ENCODE results near the gene CTSC.
"Not testable (repeated sequence)": the region's sequence is repeated elsewhere in the genome, so short reads cannot be mapped to it uniquely, and the experiment has no call there.

Gene CTSC

DNA sequence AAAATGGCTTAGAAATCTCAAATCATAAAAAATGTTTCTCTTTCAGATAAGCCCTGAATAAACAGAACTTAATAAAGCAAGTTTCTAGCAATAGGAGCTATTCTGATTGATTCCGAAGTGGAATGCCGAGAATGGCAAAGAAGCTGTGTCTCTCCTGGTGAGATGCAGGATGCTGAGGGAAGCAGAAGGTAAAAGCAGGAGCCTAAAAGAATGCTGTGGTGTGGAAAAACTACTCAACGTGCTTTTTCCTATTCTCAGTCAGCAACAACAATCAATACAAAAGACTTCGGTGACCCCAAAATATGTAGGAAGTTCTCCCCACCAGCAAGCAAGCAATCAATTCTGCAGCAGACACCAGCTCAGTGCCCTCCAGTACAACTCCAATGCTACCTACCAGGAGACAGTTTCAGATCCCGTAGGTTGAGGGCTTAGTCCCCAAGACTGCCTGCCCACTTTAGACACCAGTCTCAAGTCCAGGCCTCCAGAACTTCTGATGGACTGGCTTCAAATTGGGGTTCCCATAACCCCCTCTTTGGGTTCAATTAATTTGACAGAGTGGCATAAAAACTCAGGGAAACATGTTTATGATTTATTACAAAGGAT is 6.6 kb downstream of the CTSC start:
- Histone ChIP-seq H3K9me3 (ENCODE audit: control insufficient read depth, insufficient read depth, low read length) (no peaks in the 10 kb centered on the region), H3K9ac (ENCODE audit: low read depth, low read length) (no peak overlapping the region), H3K36me3 (ENCODE audit: control insufficient read depth, insufficient read depth, low read length) (peaks cover 98% of the 10 kb centered on the region), H3K27me3 (ENCODE audit: control insufficient read depth, insufficient read depth, low read length) (no peaks in the 10 kb centered on the region), H3K27ac (ENCODE audit: low read depth, low read length) (peak overlapping the region; percentile 18), H3K4me3 (ENCODE audit: low read depth, low read length) (no peak overlapping the region), H3K4me1 (ENCODE audit: control insufficient read depth, insufficient read depth, low read length) (peaks cover 69% of the 10 kb centered on the region)

DNA sequence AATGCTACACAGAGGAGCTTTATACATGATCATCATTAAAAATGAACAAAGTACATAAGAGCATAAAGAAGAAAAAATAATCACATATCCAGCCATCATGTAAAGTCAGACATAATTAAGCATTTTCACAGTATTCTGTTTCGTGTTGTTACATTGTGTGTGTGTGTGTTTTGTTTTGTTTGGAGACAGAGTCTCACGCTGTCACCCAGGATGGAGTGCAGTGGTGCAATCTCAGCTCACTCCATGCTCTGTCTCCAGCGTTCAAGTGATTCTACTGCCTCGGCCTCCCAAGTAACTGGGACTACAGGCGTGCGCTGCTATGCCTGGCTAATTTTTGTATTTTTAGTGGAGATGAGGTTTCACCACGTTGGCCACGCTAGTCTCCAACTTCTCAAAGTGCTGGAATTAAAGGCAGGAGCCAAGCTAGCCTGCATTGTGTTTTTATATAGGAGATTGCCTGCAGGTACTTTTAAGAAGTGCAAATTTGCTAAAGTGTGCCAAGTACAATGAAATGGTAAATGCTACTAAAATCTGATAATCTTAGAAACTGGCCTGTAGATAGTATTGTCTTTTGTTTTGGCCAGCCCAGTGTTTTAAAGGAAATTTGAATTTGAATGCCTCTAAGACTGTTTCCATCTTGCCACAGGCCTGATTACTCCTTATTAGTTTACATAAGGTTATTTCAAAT is 7.8 kb downstream of the CTSC start:
- Histone ChIP-seq H3K9me3 (ENCODE audit: control insufficient read depth, insufficient read depth, low read length) (no peaks in the 10 kb centered on the region), H3K27ac (ENCODE audit: low read depth, low read length) (no peak overlapping the region), H3K4me1 (ENCODE audit: control insufficient read depth, insufficient read depth, low read length) (peaks cover 72% of the 10 kb centered on the region), H3K9ac (ENCODE audit: low read depth, low read length) (no peak overlapping the region), H3K4me3 (ENCODE audit: low read depth, low read length) (no peak overlapping the region), H3K27me3 (ENCODE audit: control insufficient read depth, insufficient read depth, low read length) (no peaks in the 10 kb centered on the region), H3K36me3 (ENCODE audit: control insufficient read depth, insufficient read depth, low read length) (peaks cover 99% of the 10 kb centered on the region)

DNA sequence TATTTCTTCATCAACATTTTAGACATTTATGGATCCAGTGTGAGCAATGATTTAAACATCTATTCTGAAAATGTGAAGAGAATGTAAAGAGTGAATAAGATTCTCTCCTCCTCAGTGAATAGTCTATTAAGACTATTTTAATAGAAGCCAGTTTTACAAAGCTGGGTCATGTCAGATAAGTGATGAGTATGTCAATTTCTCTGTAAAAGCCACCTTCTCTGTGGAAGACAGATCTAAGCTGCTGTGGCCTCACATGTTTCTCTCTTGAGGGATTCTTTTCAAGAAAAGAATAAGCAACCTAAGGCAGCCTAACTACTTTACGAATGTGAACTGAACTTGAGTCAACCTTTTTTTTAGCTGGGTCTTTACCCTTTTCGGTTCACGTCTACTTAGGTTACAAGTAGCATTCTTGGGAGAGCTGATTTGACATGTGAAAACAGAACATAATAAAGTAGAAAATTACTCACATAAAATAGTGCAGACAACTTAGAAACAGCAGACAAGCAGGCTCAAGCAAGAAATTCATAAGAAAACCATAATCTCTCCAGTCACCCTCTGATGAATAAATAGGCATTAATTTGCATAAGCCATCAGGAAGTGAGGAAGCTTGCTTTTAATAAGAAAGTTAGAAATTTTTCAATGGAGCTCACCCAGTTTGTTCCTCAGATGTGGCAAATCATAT is 9.9 kb downstream of the CTSC start:
- Histone ChIP-seq H3K27me3 (ENCODE audit: control insufficient read depth, insufficient read depth, low read length) (no peaks in the 10 kb centered on the region), H3K9ac (ENCODE audit: low read depth, low read length) (no peak overlapping the region), H3K36me3 (ENCODE audit: control insufficient read depth, insufficient read depth, low read length) (peaks cover 92% of the 10 kb centered on the region)

DNA sequence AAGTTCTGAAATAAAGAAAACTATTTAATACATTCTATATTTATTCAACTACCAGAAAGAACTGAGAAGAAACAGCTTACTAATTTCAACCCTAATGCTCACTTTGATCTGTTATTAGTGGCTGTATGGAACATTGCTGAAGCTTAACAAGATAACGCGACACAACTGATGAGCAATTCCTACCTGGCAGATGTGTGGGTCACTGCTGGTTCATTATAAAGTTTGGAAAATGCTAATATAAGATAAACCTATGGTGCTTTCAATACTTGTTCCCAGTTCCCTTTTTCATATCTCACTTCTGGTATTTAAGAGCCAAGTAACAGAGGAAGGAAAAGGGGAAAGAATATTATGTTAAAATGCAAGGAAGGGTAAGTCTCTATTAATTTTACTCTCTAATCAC is 10.5 kb downstream of the CTSC start:
- peaks cover 55% of the 10 kb centered on the region for H3K4me1 ChIP-seq (ENCODE audit: control insufficient read depth, insufficient read depth, low read length)
- no peak overlapping the region for H3K27ac ChIP-seq (ENCODE audit: low read depth, low read length)
- no peak overlapping the region for H3K9ac ChIP-seq (ENCODE audit: low read depth, low read length)
- H3K27me3 ChIP-seq (ENCODE audit: control insufficient read depth, insufficient read depth, low read length): no peaks in the 10 kb centered on the region
- H3K4me3 ChIP-seq (ENCODE audit: low read depth, low read length): no peak overlapping the region
- H3K9me3 ChIP-seq (ENCODE audit: control insufficient read depth, insufficient read depth, low read length): no peaks in the 10 kb centered on the region
- H3K36me3 ChIP-seq (ENCODE audit: control insufficient read depth, insufficient read depth, low read length): peaks cover 89% of the 10 kb centered on the region

More for the DNA sequence above, 9.9 kb downstream of the CTSC start:
- Histone ChIP-seq H3K27ac (ENCODE audit: low read depth, low read length) (no peak overlapping the region), H3K4me3 (ENCODE audit: low read depth, low read length) (no peak overlapping the region), H3K9me3 (ENCODE audit: control insufficient read depth, insufficient read depth, low read length) (no peaks in the 10 kb centered on the region), H3K4me1 (ENCODE audit: control insufficient read depth, insufficient read depth, low read length) (peaks cover 55% of the 10 kb centered on the region)

DNA sequence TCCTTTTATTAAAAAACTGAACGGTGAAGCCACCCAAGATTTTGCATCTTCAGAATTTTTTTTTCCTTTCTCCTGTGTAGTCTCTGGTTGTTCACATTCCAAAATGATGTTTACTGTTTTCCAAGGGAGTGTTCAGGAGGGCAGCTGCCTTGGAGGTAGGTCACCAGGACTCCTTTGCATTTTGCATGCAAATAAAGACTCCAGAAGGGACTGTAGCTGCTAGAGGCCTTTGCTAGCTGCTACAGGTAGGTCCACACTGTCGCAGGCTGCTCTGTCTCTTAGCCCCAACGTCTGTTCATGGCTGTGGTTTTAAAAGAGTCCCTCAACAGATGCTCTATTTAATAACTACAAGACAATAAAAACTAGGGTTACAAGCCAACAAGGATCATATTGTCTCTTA is 11.4 kb downstream of the CTSC start:
- Histone ChIP-seq H3K4me3 (ENCODE audit: low read depth, low read length) (no peak overlapping the region), H3K27me3 (ENCODE audit: control insufficient read depth, insufficient read depth, low read length) (no peaks in the 10 kb centered on the region), H3K9ac (ENCODE audit: low read depth, low read length) (no peak overlapping the region), H3K4me1 (ENCODE audit: control insufficient read depth, insufficient read depth, low read length) (peaks cover 48% of the 10 kb centered on the region), H3K27ac (ENCODE audit: low read depth, low read length) (no peak overlapping the region), H3K36me3 (ENCODE audit: control insufficient read depth, insufficient read depth, low read length) (peaks cover 88% of the 10 kb centered on the region), H3K9me3 (ENCODE audit: control insufficient read depth, insufficient read depth, low read length) (no peaks in the 10 kb centered on the region)

DNA sequence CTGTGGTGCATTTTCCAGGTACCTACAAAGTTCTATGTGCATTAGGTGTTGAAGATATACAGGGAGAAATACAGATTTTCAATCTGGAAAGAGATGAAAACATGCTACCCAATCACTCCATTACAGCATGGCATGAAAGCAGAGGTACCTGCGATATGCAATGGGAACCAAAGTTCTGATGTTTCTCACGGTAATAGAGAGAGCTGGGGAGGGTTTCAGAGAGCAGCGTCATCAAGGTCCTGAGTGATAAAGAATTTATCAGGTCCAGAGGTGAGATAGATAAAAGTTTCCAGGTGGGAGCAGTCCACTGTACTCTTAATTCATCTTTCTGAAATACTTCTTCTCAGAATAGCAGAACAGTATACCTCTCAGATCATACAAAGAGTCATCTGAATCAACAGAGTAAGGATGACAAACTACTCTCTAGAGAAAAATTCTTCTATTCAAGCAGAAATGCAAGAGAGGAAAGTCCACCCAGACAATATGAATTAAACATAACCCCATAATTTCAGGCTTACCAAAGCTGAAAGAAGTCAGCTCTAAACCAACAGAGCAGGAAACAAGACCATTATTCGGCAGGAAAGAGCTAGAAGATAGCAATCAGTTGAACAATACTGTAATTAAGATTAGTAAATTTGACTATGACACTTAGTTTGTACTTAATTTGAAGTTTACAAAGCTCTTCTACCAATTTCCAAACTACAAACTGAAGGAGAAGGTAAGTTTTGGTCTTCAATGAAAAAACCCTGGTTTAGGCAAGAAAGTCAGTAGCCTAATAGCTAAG is 12.8 kb downstream of the CTSC start:
- Histone ChIP-seq H3K36me3 (ENCODE audit: control insufficient read depth, insufficient read depth, low read length) (peaks cover 79% of the 10 kb centered on the region), H3K4me1 (ENCODE audit: control insufficient read depth, insufficient read depth, low read length) (peaks cover 44% of the 10 kb centered on the region), H3K27me3 (ENCODE audit: control insufficient read depth, insufficient read depth, low read length) (no peaks in the 10 kb centered on the region), H3K9me3 (ENCODE audit: control insufficient read depth, insufficient read depth, low read length) (no peaks in the 10 kb centered on the region), H3K4me3 (ENCODE audit: low read depth, low read length) (no peak overlapping the region), H3K27ac (ENCODE audit: low read depth, low read length) (peak overlapping the region; percentile 51), H3K9ac (ENCODE audit: low read depth, low read length) (no peak overlapping the region)

DNA sequence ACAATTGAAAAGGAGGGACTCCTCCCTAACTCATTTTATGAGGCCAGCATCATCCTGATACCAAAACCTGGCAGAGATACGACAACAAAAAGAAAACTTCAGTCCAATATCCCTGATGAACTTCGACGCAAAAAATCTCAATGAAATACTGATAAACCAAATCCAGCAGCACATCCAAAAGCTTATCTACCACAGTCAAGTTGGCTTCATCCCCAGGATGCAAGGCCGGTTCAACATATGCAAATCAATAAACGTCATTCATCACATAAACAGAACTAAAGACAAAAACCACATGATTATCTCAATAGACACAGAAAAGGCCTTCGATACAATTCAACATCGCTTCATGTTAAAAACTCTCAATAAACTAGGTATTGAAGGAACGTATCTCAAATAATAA is 14.7 kb downstream of the CTSC start:
- H3K4me3 ChIP-seq (ENCODE audit: low read depth, low read length); H3K9me3 ChIP-seq (ENCODE audit: control insufficient read depth, insufficient read depth, low read length); H3K27me3 ChIP-seq (ENCODE audit: control insufficient read depth, insufficient read depth, low read length); H3K9ac ChIP-seq (ENCODE audit: low read depth, low read length); H3K27ac ChIP-seq (ENCODE audit: low read depth, low read length): not testable (repeated sequence)
- H3K36me3 ChIP-seq (ENCODE audit: control insufficient read depth, insufficient read depth, low read length): peaks cover 66% of the 10 kb centered on the region
- H3K4me1 ChIP-seq (ENCODE audit: control insufficient read depth, insufficient read depth, low read length): peaks cover 42% of the 10 kb centered on the region

DNA sequence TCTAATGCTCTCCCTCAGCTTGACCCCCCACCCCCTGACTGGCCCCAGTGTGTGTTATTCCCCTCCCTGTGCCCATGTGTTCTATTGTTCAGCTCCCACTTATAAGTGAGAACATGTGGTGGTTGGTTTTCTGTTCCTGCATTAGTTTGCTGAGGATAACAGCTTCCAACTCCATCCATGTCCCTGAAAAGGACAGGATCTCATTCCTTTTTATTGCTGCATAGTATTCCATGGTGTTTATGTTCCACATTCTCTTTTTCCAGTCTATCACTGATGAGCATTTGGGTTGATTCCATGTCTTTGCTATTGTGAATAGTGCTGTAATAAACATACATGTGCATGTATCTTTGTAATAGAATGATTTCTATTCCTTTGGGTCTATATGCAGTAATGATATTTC is 16.1 kb downstream of the CTSC start:
- Histone ChIP-seq H3K36me3 (ENCODE audit: control insufficient read depth, insufficient read depth, low read length) (peaks cover 57% of the 10 kb centered on the region), H3K4me1 (ENCODE audit: control insufficient read depth, insufficient read depth, low read length) (peaks cover 31% of the 10 kb centered on the region)
- H3K27ac ChIP-seq (ENCODE audit: low read depth, low read length); H3K27me3 ChIP-seq (ENCODE audit: control insufficient read depth, insufficient read depth, low read length); H3K4me3 ChIP-seq (ENCODE audit: low read depth, low read length); H3K9me3 ChIP-seq (ENCODE audit: control insufficient read depth, insufficient read depth, low read length); H3K9ac ChIP-seq (ENCODE audit: low read depth, low read length): not testable (repeated sequence)

DNA sequence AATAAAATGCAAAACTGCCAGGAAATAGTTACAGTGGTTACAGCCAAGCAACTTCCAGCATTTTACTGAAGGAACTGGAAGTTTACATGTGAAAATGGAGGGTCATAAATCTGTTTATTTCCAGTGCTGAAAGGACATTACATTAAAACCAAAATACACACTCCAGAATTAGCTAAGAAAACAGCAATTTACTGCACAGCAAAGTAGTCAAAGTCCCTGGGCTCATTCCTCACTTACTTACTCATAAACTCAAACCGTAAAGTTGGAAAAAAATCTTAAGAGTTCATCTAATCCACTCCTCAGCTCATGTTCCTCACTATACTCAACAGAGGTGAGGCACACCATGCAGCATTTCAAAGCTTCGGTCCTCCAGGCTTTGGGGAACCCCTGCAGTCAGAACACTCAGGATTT is 17.4 kb downstream of the CTSC start:
- Histone ChIP-seq H3K27ac (ENCODE audit: low read depth, low read length) (no peak overlapping the region), H3K4me1 (ENCODE audit: control insufficient read depth, insufficient read depth, low read length) (peaks cover 23% of the 10 kb centered on the region), H3K27me3 (ENCODE audit: control insufficient read depth, insufficient read depth, low read length) (no peaks in the 10 kb centered on the region), H3K4me3 (ENCODE audit: low read depth, low read length) (no peak overlapping the region), H3K9me3 (ENCODE audit: control insufficient read depth, insufficient read depth, low read length) (no peaks in the 10 kb centered on the region), H3K9ac (ENCODE audit: low read depth, low read length) (no peak overlapping the region), H3K36me3 (ENCODE audit: control insufficient read depth, insufficient read depth, low read length) (peaks cover 55% of the 10 kb centered on the region)

DNA sequence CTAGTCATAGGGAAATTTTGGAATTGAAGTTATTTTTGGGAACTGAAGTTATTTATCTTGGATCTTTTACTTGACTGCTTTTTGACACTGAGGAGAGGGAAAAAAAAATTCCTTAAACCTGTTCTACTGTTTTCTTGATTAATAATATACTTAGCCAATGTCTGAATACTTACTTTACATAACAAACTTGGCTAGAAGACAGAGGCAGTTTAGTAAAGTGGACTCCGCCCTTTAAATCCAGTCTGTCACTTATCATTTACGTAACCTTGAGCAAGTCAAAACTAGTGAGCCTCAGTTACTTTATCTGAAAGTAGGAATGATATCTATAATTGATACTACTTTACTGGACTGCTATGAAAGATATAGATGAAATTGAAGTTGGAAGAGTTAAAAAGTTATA is 19.5 kb downstream of the CTSC start:
- H3K27me3 ChIP-seq (ENCODE audit: control insufficient read depth, insufficient read depth, low read length): no peaks in the 10 kb centered on the region
- H3K27ac ChIP-seq (ENCODE audit: low read depth, low read length): no peak overlapping the region
- H3K9me3 ChIP-seq (ENCODE audit: control insufficient read depth, insufficient read depth, low read length): no peaks in the 10 kb centered on the region
- no peak overlapping the region for H3K9ac ChIP-seq (ENCODE audit: low read depth, low read length)
- H3K4me1 ChIP-seq (ENCODE audit: control insufficient read depth, insufficient read depth, low read length): peaks cover 28% of the 10 kb centered on the region
- H3K4me3 ChIP-seq (ENCODE audit: low read depth, low read length): no peak overlapping the region
- peaks cover 46% of the 10 kb centered on the region for H3K36me3 ChIP-seq (ENCODE audit: control insufficient read depth, insufficient read depth, low read length)

DNA sequence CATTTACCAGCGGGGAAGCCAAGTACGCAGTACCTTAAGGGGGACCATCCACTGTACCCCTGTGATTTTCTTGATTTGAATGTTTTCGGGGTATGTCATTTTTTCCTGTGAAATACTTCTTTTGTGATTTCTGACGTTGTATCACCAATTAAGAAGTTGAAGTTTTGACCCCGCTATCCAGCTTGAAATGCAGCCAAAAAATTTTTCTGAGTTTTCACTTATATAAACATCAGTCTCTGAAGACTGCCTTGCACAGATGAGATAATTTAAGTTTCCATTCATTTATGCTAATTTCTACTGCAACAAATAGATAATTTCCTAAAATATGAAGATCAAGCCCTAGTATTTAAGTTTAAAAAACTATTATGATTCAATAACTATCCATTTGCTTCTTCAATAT is 20.0 kb downstream of the CTSC start:
- no peaks in the 10 kb centered on the region for H3K9me3 ChIP-seq (ENCODE audit: control insufficient read depth, insufficient read depth, low read length)
- no peak overlapping the region for H3K9ac ChIP-seq (ENCODE audit: low read depth, low read length)
- no peak overlapping the region for H3K4me3 ChIP-seq (ENCODE audit: low read depth, low read length)
- H3K4me1 ChIP-seq (ENCODE audit: control insufficient read depth, insufficient read depth, low read length): peaks cover 32% of the 10 kb centered on the region
- no peak overlapping the region for H3K27ac ChIP-seq (ENCODE audit: low read depth, low read length)
- H3K27me3 ChIP-seq (ENCODE audit: control insufficient read depth, insufficient read depth, low read length): no peaks in the 10 kb centered on the region
- H3K36me3 ChIP-seq (ENCODE audit: control insufficient read depth, insufficient read depth, low read length): peaks cover 49% of the 10 kb centered on the region

Measured in HUES48 (cell line).